Activated T-cell treated with anti-CD3 and anti-CD28 coated beads, Interleukin-2, amount 50 U/mL, for 24 hours (primary cell): ENCODE measurements around the gene AFF3.
"Not testable (repeated sequence)": the region's sequence is repeated elsewhere in the genome, so short reads cannot be mapped to it uniquely, and the experiment has no call there.

Experiments used
- DNase-seq: peaks from one replicate; pipeline ENCODE4 v3.0.0-alpha.2; 2020
- H3K27ac Mint-ChIP-seq: 2 replicates; pipeline ENCODE4 v1.8.0; 2020; ENCODE audit warnings: mild to moderate bottlenecking, mixed read lengths
- H3K27me3 Mint-ChIP-seq: 2 replicates; pipeline ENCODE4 v1.8.0; 2020; ENCODE audit warnings: mixed read lengths
- H3K36me3 Mint-ChIP-seq: 2 replicates; pipeline ENCODE4 v1.8.0; 2020; ENCODE audit warnings: low read depth, mixed read lengths
- H3K4me1 Mint-ChIP-seq: 2 replicates; pipeline ENCODE4 v1.8.0; 2020; ENCODE audit warnings: low read depth, mixed read lengths
- H3K4me3 Mint-ChIP-seq: 2 replicates; pipeline ENCODE4 v1.8.0; 2020; ENCODE audit warnings: mild to moderate bottlenecking, moderate library complexity, mixed read lengths
- H3K9me3 Mint-ChIP-seq: 2 replicates; pipeline ENCODE4 v1.8.0; 2020; ENCODE audit warnings: mixed read lengths

Gene AFF3

DNA sequence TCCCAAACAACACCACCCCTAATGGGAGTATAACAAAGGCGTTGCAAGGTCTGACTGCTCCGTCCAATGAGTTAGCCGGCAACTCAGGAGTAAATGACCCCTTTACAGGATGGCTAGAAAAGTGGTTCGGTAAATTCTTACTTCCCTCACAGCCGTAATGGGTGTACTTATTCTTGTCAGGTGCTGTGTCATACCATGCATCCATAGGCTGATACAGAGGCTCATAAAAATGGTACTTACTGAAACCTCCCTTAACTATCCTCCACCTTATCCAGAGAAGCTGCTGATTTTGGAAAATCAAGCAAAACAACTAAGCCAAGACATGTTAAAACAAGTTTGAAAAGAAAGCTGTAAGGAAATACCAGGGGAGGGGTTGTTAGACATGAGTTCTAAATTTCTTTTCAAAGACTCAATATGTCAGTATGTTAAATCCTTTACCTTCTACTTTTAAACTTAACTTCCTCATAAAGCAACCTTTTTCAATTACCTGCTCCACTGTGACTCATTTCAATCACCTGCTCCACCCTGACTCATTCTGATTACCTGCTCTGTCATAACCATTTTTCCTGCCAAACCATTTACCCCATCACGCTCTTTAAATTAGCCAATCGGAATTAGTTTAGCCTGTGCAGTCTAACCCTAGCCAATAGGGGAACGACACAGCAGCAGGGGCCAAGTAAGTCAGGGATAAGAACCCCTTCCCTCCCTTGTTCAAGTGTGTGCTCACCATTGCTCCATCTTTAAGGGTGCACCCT, 638.6 kb downstream of the AFF3 start:
- H3K36me3 Mint-ChIP-seq, H3K9me3 Mint-ChIP-seq, H3K4me3 Mint-ChIP-seq, DNase-seq: not testable (repeated sequence)
- Mint-ChIP-seq H3K4me1 (peaks cover 18% of the 10 kb centered on the region), H3K27ac (peak overlapping the region; percentile 1), H3K27me3 (peaks cover 13% of the 10 kb centered on the region)

DNA sequence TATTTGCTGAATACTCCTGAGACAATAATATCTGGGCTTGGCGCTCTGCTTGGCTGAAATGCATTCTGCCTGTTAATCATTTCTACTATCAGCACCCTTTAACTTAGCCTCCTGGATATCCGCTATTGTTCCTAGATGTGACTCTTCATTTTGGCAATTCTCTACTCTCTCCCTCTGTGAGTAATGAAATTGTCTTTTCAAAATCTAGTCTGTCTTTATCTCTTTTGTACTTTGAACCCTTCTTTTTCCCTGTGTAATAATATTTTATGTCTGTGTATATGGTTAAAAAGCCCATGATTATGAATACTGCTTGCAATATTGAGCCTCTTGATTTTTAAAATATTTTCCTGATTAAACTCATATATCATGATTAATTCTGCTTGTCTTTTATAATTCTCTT, 646.4 kb downstream of the AFF3 start:
- Mint-ChIP-seq H3K27me3 (peaks cover 26% of the 10 kb centered on the region), H3K4me1 (peaks cover 18% of the 10 kb centered on the region), H3K9me3 (no peaks in the 10 kb centered on the region), H3K4me3 (no peak overlapping the region), H3K27ac (no peak overlapping the region), H3K36me3 (no peaks in the 10 kb centered on the region)
- DNase-seq, result no peak
